GM18873 (cell line): ENCODE results near the gene ANKRD34A.

ENCODE experiments used
- ATAC-seq: cut with Tn5 transposase; IDR thresholded peaks from one replicate; pipeline ENCODE4 v1.9.1; 2021; ENCODE audit warnings: mild to moderate bottlenecking, moderate library complexity, moderate number of reproducible peaks; ENCODE audit not compliant: unreplicated experiment, low FRiP score

ANKRD34A gene

GRCh38 chr1:145916745-145917144, 47.6 kb downstream of the ANKRD34A start:
- no peak for ATAC-seq

GRCh38 chr1:145912128-145912641, 52.2 kb downstream of the ANKRD34A start:
- no peak for ATAC-seq
